ENCODE results near the gene CNOT2. TPM values are rescaled to one million over a fixed set of nuclear protein-coding genes. Genes with fewer than 3 reads are reported as not detected.

CNOT2 gene
- total RNA-seq, 1 experiment from 2014 or later = 64.7 TPM

DNA sequence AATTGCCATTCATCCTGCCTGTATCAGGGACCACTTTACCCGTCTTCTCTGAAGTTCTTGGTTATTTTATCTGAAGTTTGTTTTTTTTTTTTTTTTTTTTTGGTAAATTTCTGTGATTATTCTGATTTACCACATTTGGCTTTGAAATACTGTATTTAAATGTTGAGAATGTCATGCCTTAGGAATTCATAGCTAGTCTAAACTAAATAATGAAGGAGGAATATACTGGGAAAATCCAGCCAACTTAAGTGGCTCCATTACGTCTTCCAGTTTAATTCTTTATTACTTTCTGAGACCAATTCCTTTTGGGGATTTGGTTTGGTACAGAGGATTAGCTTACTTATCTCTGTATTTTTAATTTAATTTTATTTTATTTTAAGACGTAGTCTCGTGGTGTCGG, 62.6 kb downstream of the CNOT2 start (continued):
- TF ChIP-seq, protein P1, sequence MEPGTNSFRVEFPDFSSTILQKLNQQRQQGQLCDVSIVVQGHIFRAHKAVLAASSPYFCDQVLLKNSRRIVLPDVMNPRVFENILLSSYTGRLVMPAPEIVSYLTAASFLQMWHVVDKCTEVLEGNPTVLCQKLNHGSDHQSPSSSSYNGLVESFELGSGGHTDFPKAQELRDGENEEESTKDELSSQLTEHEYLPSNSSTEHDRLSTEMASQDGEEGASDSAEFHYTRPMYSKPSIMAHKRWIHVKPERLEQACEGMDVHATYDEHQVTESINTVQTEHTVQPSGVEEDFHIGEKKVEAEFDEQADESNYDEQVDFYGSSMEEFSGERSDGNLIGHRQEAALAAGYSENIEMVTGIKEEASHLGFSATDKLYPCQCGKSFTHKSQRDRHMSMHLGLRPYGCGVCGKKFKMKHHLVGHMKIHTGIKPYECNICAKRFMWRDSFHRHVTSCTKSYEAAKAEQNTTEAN (CRISPR knock-in tag; IDR thresholded peaks at IDR 0.05) = no peak
- TF ChIP-seq CREM (CRISPR knock-in tag; IDR thresholded peaks at IDR 0.05) = no peak
- TF ChIP-seq, protein P2, sequence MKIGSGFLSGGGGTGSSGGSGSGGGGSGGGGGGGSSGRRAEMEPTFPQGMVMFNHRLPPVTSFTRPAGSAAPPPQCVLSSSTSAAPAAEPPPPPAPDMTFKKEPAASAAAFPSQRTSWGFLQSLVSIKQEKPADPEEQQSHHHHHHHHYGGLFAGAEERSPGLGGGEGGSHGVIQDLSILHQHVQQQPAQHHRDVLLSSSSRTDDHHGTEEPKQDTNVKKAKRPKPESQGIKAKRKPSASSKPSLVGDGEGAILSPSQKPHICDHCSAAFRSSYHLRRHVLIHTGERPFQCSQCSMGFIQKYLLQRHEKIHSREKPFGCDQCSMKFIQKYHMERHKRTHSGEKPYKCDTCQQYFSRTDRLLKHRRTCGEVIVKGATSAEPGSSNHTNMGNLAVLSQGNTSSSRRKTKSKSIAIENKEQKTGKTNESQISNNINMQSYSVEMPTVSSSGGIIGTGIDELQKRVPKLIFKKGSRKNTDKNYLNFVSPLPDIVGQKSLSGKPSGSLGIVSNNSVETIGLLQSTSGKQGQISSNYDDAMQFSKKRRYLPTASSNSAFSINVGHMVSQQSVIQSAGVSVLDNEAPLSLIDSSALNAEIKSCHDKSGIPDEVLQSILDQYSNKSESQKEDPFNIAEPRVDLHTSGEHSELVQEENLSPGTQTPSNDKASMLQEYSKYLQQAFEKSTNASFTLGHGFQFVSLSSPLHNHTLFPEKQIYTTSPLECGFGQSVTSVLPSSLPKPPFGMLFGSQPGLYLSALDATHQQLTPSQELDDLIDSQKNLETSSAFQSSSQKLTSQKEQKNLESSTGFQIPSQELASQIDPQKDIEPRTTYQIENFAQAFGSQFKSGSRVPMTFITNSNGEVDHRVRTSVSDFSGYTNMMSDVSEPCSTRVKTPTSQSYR (CRISPR knock-in tag; IDR thresholded peaks at IDR 0.05) = no peak
- no peak for TF ChIP-seq NFE2L1 (CRISPR knock-in tag; IDR thresholded peaks at IDR 0.05)
- TF ChIP-seq FOXJ3 (CRISPR knock-in tag; IDR thresholded peaks at IDR 0.05; ENCODE audit: borderline replicate concordance) = no peak
- no peak for TF ChIP-seq SP1 (CRISPR knock-in tag; conservative IDR thresholded peaks at IDR 0.05)
- TF ChIP-seq, protein P3, sequence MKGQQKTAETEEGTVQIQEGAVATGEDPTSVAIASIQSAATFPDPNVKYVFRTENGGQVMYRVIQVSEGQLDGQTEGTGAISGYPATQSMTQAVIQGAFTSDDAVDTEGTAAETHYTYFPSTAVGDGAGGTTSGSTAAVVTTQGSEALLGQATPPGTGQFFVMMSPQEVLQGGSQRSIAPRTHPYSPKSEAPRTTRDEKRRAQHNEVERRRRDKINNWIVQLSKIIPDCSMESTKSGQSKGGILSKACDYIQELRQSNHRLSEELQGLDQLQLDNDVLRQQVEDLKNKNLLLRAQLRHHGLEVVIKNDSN (CRISPR knock-in tag; IDR thresholded peaks at IDR 0.05) = no peak

DNA sequence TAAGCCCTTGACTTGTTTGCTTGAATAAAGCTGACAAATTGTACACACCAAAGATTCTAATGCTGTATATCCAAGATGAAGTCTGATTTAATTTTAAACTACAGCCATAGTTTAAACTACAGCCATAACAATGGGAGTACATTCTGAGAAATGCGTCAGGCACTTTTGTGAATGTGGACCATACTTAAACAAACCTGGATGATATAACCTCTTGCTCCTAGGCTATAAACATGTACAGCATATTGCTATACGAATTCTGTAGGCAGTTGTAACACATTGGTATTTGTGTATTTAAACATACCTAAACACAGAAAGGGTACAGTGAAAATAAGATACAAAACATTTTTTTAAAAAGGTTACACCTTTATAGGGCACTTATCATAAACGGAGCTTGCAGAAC, 63.4 kb downstream of the CNOT2 start:
- DNase-seq (ENCODE audit: low spot score) = no peak
- Mint-ChIP-seq H3K4me1 (peaks cover 11% of the 10 kb centered on the region), H3K36me3 (peaks cover 43% of the 10 kb centered on the region), H3K27ac (peak overlapping the region; percentile 83; the same call in 1 of the 2 replicates), H3K27me3 (ENCODE audit: low read depth) (no peaks in the 10 kb centered on the region), H3K4me3 (no peak overlapping the region), H3K9me3 (peaks cover 20% of the 10 kb centered on the region)
- ChIA-PET POLR2A (no interaction called here), CTCF (no interaction called here)
- TF ChIP-seq, protein P4, sequence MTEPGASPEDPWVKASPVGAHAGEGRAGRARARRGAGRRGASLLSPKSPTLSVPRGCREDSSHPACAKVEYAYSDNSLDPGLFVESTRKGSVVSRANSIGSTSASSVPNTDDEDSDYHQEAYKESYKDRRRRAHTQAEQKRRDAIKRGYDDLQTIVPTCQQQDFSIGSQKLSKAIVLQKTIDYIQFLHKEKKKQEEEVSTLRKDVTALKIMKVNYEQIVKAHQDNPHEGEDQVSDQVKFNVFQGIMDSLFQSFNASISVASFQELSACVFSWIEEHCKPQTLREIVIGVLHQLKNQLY (CRISPR knock-in tag; IDR thresholded peaks at IDR 0.05) = no peak
- TF ChIP-seq TCF7 (CRISPR knock-in tag; IDR thresholded peaks at IDR 0.05; ENCODE audit: low read depth) (no peak), HMGA2 (CRISPR knock-in tag; IDR thresholded peaks at IDR 0.05) (no peak), GABPB1 (CRISPR knock-in tag; IDR thresholded peaks at IDR 0.05) (no peak)
- no peak for ATAC-seq

DNA sequence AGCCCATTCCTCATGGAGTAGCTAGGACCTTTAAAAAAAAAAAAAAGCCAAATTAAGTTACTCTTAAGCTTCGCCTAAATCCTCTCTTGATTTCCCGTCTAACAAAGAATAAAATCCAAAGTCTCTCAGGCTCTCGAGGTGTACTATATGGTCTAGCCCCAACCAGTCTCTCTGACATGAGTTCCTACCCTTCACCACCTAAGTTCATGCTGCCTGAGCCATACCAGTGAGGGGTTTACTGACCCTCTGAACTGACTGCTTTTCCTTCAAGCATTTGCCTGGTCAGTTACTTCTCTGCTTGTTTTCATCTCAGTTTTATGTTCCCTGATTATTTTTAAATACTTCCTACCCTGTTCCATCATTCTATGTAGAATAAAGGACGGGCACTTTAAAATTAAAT, 64.6 kb downstream of the CNOT2 start:
- ChIA-PET CTCF (no interaction called here), POLR2A (no interaction called here)
- no peak for DNase-seq (ENCODE audit: low spot score)
- no peak; the same call in 1 of the 2 replicates for ATAC-seq
- peaks cover 36% of the 10 kb centered on the region for H3K36me3 Mint-ChIP-seq
- no peak overlapping the region for H3K4me3 Mint-ChIP-seq
- TF ChIP-seq, protein P5, sequence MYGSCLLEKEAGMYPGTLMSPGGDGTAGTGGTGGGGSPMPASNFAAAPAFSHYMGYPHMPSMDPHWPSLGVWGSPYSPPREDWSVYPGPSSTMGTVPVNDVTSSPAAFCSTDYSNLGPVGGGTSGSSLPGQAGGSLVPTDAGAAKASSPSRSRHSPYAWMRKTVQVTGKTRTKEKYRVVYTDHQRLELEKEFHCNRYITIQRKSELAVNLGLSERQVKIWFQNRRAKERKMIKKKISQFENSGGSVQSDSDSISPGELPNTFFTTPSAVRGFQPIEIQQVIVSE (CRISPR knock-in tag; IDR thresholded peaks at IDR 0.05; ENCODE audit: borderline replicate concordance) = no peak
- no peak for TF ChIP-seq NR2C2 (CRISPR knock-in tag; IDR thresholded peaks at IDR 0.05)
- TF ChIP-seq, protein P6, sequence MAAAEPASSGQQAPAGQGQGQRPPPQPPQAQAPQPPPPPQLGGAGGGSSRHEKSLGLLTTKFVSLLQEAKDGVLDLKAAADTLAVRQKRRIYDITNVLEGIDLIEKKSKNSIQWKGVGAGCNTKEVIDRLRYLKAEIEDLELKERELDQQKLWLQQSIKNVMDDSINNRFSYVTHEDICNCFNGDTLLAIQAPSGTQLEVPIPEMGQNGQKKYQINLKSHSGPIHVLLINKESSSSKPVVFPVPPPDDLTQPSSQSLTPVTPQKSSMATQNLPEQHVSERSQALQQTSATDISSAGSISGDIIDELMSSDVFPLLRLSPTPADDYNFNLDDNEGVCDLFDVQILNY (CRISPR knock-in tag; IDR thresholded peaks at IDR 0.05) = no peak
- TF ChIP-seq, protein P7, sequence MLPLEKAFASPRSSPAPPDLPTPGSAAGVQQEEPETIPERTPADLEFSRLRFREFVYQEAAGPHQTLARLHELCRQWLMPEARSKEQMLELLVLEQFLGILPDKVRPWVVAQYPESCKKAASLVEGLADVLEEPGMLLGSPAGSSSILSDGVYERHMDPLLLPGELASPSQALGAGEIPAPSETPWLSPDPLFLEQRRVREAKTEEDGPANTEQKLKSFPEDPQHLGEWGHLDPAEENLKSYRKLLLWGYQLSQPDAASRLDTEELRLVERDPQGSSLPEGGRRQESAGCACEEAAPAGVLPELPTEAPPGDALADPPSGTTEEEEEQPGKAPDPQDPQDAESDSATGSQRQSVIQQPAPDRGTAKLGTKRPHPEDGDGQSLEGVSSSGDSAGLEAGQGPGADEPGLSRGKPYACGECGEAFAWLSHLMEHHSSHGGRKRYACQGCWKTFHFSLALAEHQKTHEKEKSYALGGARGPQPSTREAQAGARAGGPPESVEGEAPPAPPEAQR (CRISPR knock-in tag; IDR thresholded peaks at IDR 0.05) = no peak
- TF ChIP-seq, protein P8, sequence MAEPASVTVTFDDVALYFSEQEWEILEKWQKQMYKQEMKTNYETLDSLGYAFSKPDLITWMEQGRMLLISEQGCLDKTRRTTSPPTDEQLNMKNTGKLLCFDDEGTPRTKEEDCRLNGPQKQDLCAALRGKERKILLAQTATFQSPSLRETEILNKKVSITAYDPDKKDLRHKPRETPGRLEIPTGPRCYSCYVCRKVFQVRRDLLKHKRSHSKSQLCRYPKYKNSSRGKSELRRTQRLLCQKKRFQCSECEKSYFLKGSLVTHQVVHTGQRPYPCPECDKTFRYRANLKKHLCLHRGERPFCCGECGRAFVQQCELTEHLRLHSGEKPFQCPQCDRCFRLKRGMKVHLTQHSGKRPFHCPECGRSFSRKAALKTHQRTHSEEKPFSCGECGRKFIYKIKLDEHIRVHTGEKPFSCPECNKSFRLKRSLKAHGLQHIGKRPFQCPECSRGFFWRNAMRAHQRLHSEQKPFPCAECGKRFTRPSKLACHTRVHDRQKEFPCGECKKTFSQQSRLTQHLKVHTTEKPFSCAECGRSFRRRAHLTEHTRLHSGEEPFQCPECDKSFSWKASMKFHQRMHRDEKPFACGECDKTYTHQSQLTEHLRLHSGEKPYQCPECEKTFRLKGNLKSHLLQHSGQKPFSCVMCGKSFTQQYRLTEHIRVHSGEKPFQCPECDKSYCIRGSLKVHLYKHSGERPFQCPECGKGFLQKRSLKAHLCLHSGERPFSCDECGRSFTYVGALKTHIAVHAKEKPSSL (CRISPR knock-in tag; conservative IDR thresholded peaks at IDR 0.05) = no peak
- TF ChIP-seq JUN (CRISPR knock-in tag; IDR thresholded peaks at IDR 0.05) = no peak
- TF ChIP-seq IRF2 (CRISPR knock-in tag; IDR thresholded peaks at IDR 0.05; ENCODE audit: borderline replicate concordance, low read depth) = no peak
- H3K27me3 Mint-ChIP-seq (ENCODE audit: low read depth) = no peaks in the 10 kb centered on the region
- peaks cover 17% of the 10 kb centered on the region for H3K9me3 Mint-ChIP-seq
- H3K27ac Mint-ChIP-seq = no peak overlapping the region
- H3K4me1 Mint-ChIP-seq = peaks cover 11% of the 10 kb centered on the region
